Ishikawa (cell line): ENCODE data around the gene SKIC2.

ENCODE experiments used
- CEBPB ChIP-seq: IDR thresholded peaks from 2 replicates; pipeline ENCODE4 v1.6.1; 2012
- EGR1 ChIP-seq: IDR thresholded peaks from 2 replicates; pipeline ENCODE4 v1.6.1; 2012
- RAD21 ChIP-seq: IDR thresholded peaks from 2 replicates; pipeline ENCODE4 v1.6.1; 2012; ENCODE audit warnings: low read depth
- TCF12 ChIP-seq: IDR thresholded peaks from 2 replicates; pipeline ENCODE4 v1.6.1; 2012; ENCODE audit warnings: low read depth
- YY1 ChIP-seq: IDR thresholded peaks from 2 replicates; pipeline ENCODE4 v1.6.1; 2012; ENCODE audit warnings: low read depth
- ZBTB7A ChIP-seq: IDR thresholded peaks from 2 replicates; pipeline ENCODE4 v1.6.1; 2012; ENCODE audit warnings: low read depth
- TF ChIP-seq, protein P1 (sequence below): IDR thresholded peaks from 2 replicates; pipeline ENCODE4 v1.6.1; 2012; ENCODE audit warnings: low read depth, mild to moderate bottlenecking
- TF ChIP-seq, protein P2 (sequence below): IDR thresholded peaks from 2 replicates; pipeline ENCODE4 v1.6.1; 2012

DNA sequence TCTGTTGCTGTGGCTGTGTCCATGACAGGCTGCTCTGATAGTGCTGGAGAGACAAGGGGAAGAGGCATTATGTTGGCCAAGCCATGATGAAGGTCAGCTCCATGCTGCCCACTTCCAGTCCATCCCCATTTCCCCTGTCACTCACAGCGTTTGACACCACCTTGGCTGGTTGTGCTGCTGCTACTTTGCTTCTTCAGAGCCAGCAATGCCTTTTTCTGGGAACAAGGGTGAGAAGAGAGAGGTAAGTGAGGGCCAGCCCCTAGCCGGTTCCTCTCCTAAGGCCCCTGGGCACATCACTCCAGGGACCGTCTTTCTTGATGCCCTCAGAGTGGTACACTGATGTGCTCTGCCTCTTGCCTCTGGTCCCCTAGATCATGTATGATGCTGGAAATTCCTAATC, 2.2 kb upstream of the SKIC2 start:
- TF ChIP-seq TCF12 (no peak), EGR1 (no peak), YY1 (no peak), ZBTB7A (no peak), RAD21 (no peak), CEBPB (no peak)
- TF ChIP-seq, protein P1, sequence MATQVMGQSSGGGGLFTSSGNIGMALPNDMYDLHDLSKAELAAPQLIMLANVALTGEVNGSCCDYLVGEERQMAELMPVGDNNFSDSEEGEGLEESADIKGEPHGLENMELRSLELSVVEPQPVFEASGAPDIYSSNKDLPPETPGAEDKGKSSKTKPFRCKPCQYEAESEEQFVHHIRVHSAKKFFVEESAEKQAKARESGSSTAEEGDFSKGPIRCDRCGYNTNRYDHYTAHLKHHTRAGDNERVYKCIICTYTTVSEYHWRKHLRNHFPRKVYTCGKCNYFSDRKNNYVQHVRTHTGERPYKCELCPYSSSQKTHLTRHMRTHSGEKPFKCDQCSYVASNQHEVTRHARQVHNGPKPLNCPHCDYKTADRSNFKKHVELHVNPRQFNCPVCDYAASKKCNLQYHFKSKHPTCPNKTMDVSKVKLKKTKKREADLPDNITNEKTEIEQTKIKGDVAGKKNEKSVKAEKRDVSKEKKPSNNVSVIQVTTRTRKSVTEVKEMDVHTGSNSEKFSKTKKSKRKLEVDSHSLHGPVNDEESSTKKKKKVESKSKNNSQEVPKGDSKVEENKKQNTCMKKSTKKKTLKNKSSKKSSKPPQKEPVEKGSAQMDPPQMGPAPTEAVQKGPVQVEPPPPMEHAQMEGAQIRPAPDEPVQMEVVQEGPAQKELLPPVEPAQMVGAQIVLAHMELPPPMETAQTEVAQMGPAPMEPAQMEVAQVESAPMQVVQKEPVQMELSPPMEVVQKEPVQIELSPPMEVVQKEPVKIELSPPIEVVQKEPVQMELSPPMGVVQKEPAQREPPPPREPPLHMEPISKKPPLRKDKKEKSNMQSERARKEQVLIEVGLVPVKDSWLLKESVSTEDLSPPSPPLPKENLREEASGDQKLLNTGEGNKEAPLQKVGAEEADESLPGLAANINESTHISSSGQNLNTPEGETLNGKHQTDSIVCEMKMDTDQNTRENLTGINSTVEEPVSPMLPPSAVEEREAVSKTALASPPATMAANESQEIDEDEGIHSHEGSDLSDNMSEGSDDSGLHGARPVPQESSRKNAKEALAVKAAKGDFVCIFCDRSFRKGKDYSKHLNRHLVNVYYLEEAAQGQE = no peak
- TF ChIP-seq, protein P2, sequence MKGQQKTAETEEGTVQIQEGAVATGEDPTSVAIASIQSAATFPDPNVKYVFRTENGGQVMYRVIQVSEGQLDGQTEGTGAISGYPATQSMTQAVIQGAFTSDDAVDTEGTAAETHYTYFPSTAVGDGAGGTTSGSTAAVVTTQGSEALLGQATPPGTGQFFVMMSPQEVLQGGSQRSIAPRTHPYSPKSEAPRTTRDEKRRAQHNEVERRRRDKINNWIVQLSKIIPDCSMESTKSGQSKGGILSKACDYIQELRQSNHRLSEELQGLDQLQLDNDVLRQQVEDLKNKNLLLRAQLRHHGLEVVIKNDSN = no peak
